Nephron progenitor cell (in vitro differentiated cells): ENCODE results near the gene H19.

Experiments used
- DNase-seq: peaks from one replicate; pipeline ENCODE4 v3.0.0; 2021
- H3K27ac Mint-ChIP-seq: 2 replicates; pipeline ENCODE4 v1.8.0; 2021; ENCODE audit warnings: mild to moderate bottlenecking, moderate library complexity, mixed read lengths
- H3K27me3 Mint-ChIP-seq: 2 replicates; pipeline ENCODE4 v1.8.0; 2021; ENCODE audit warnings: mild to moderate bottlenecking, low read depth, mixed read lengths; ENCODE audit not compliant: poor library complexity
- H3K36me3 Mint-ChIP-seq: 2 replicates; pipeline ENCODE4 v1.8.0; 2021; ENCODE audit warnings: low read depth, mixed read lengths
- H3K4me1 Mint-ChIP-seq: 2 replicates; pipeline ENCODE4 v1.8.0; 2021; ENCODE audit warnings: mixed read lengths
- H3K4me3 Mint-ChIP-seq: 2 replicates; pipeline ENCODE4 v1.8.0; 2021; ENCODE audit warnings: mild to moderate bottlenecking, moderate library complexity, mixed read lengths
- H3K9me3 Mint-ChIP-seq: 2 replicates; pipeline ENCODE4 v1.8.0; 2021; ENCODE audit warnings: mild to moderate bottlenecking, moderate library complexity, mixed read lengths
- CTCF ChIP-seq: fragments of 200-600 bp; sonication (generic); IDR thresholded peaks from 2 replicates; pipeline ENCODE4 v1.5.0; 2021; ENCODE audit warnings: antibody characterized with exemption

Gene H19

GRCh38 chr11:1949302-1949701 lies 48.3 kb downstream of the H19 start:
- no peak for DNase-seq
- Mint-ChIP-seq H3K4me1 (no peaks in the 10 kb centered on the region), H3K27me3 (no peaks in the 10 kb centered on the region), H3K9me3 (no peaks in the 10 kb centered on the region), H3K27ac (no peak overlapping the region), H3K36me3 (no peaks in the 10 kb centered on the region), H3K4me3 (no peak overlapping the region)
- no peak for TF ChIP-seq CTCF

- no peak for TF ChIP-seq CTCF
- H3K36me3 Mint-ChIP-seq, result no peaks in the 10 kb centered on the region
- H3K4me3 Mint-ChIP-seq, result no peak overlapping the region
- no peaks in the 10 kb centered on the region for H3K9me3 Mint-ChIP-seq
- DNase-seq, result no peak
- peaks cover 8% of the 10 kb centered on the region for H3K4me1 Mint-ChIP-seq
- no peak overlapping the region for H3K27ac Mint-ChIP-seq
- H3K27me3 Mint-ChIP-seq, result no peaks in the 10 kb centered on the region
Measured at GRCh38 chr11:1948389-1948788, 49.3 kb downstream of the H19 start.

GRCh38 chr11:1947592-1948237 lies 49.9 kb downstream of the H19 start:
- no peak for DNase-seq
- Mint-ChIP-seq H3K36me3 (no peaks in the 10 kb centered on the region), H3K4me3 (no peak overlapping the region), H3K27me3 (no peaks in the 10 kb centered on the region), H3K27ac (no peak overlapping the region), H3K9me3 (no peaks in the 10 kb centered on the region), H3K4me1 (peaks cover 13% of the 10 kb centered on the region)
- no peak for TF ChIP-seq CTCF

GRCh38 chr11:1946812-1947484 lies 50.7 kb downstream of the H19 start, which contains the start of gene MRPL23:
Gene MRPL23 (plus strand): TSS chr11:1947332. CDS start chr11:1947363, 31 bp downstream.
- no peak for TF ChIP-seq CTCF
- Mint-ChIP-seq H3K27ac (no peak within 1 kb of the TSS), H3K4me3 (no peak within 1 kb of the TSS), H3K9me3 (no peaks in the 10 kb centered on the region), H3K27me3 (no peaks in the 10 kb centered on the region), H3K4me1 (peaks cover 20% of the 10 kb centered on the region), H3K36me3 (no peaks in the 10 kb centered on the region)
- no peak for DNase-seq
